Measurements from ENCODE around the gene PSMD2.

The PSMD2 gene

GRCh38 chr3:184349563-184350470, 50.8 kb downstream of the PSMD2 start:
- Histone ChIP-seq H2AFZ (ENCODE audit: low read length) (no peak overlapping the region), H4K20me1 (ENCODE audit: insufficient read depth, low read length) (no peaks in the 10 kb centered on the region), H3K27me3 (replicated peaks; ENCODE audit: insufficient read depth, low read length) (no peaks in the 10 kb centered on the region), H3K4me3 (ENCODE audit: low read length) (no peak overlapping the region), H3K9me2 (replicated peaks; ENCODE audit: insufficient read depth, low read length) (no peaks in the 10 kb centered on the region), H3K4me1 (ENCODE audit: low read length) (peaks cover 4% of the 10 kb centered on the region; the same call in 1 of the 2 replicates), H3K9ac (ENCODE audit: low read length) (no peak overlapping the region), H3K79me2 (ENCODE audit: low read length) (no peaks in the 10 kb centered on the region), H3F3A (ENCODE audit: insufficient read depth, low read length) (no peaks in the 10 kb centered on the region), H3K27ac (ENCODE audit: low read length) (no peak overlapping the region), H3K9me3 (replicated peaks; ENCODE audit: insufficient read depth, low read length) (no peaks in the 10 kb centered on the region), H3K4me2 (ENCODE audit: low read depth, low read length) (no peak overlapping the region), H3K36me3 (replicated peaks; ENCODE audit: insufficient read depth, low read length) (no peaks in the 10 kb centered on the region)
- DNase-seq = no peak
- TF ChIP-seq EZH2 (optimal IDR thresholded peaks at IDR 0.05; ENCODE audit: low read depth, low read length) (no peak), EZH2phosphoT487 (IDR thresholded peaks at IDR 0.05; ENCODE audit: low read length) (no peak)
- TF ChIP-seq, protein P1, sequence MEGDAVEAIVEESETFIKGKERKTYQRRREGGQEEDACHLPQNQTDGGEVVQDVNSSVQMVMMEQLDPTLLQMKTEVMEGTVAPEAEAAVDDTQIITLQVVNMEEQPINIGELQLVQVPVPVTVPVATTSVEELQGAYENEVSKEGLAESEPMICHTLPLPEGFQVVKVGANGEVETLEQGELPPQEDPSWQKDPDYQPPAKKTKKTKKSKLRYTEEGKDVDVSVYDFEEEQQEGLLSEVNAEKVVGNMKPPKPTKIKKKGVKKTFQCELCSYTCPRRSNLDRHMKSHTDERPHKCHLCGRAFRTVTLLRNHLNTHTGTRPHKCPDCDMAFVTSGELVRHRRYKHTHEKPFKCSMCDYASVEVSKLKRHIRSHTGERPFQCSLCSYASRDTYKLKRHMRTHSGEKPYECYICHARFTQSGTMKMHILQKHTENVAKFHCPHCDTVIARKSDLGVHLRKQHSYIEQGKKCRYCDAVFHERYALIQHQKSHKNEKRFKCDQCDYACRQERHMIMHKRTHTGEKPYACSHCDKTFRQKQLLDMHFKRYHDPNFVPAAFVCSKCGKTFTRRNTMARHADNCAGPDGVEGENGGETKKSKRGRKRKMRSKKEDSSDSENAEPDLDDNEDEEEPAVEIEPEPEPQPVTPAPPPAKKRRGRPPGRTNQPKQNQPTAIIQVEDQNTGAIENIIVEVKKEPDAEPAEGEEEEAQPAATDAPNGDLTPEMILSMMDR (IDR thresholded peaks at IDR 0.05; ENCODE audit: low read length) = no peak

- Histone ChIP-seq H3K27me3 (replicated peaks; ENCODE audit: insufficient read depth, low read length) (no peaks in the 10 kb centered on the region), H3F3A (ENCODE audit: insufficient read depth, low read length) (no peaks in the 10 kb centered on the region), H4K20me1 (ENCODE audit: insufficient read depth, low read length) (no peaks in the 10 kb centered on the region), H3K9me3 (replicated peaks; ENCODE audit: insufficient read depth, low read length) (no peaks in the 10 kb centered on the region), H3K9ac (ENCODE audit: low read length) (no peak overlapping the region), H3K4me2 (ENCODE audit: low read depth, low read length) (no peak overlapping the region), H2AFZ (ENCODE audit: low read length) (no peak overlapping the region), H3K79me2 (ENCODE audit: low read length) (no peaks in the 10 kb centered on the region), H3K4me3 (ENCODE audit: low read length) (no peak overlapping the region), H3K36me3 (replicated peaks; ENCODE audit: insufficient read depth, low read length) (no peaks in the 10 kb centered on the region), H3K27ac (ENCODE audit: low read length) (no peak overlapping the region), H3K9me2 (replicated peaks; ENCODE audit: insufficient read depth, low read length) (no peaks in the 10 kb centered on the region), H3K4me1 (ENCODE audit: low read length) (no peaks in the 10 kb centered on the region)
- TF ChIP-seq, protein P1 (IDR thresholded peaks at IDR 0.05; ENCODE audit: low read length) = no peak
- no peak for TF ChIP-seq EZH2 (optimal IDR thresholded peaks at IDR 0.05; ENCODE audit: low read depth, low read length)
- TF ChIP-seq EZH2phosphoT487 (IDR thresholded peaks at IDR 0.05; ENCODE audit: low read length) = no peak
- DNase-seq = no peak
Measured at GRCh38 chr3:184350618-184351017, 51.6 kb downstream of the PSMD2 start.

DNA sequence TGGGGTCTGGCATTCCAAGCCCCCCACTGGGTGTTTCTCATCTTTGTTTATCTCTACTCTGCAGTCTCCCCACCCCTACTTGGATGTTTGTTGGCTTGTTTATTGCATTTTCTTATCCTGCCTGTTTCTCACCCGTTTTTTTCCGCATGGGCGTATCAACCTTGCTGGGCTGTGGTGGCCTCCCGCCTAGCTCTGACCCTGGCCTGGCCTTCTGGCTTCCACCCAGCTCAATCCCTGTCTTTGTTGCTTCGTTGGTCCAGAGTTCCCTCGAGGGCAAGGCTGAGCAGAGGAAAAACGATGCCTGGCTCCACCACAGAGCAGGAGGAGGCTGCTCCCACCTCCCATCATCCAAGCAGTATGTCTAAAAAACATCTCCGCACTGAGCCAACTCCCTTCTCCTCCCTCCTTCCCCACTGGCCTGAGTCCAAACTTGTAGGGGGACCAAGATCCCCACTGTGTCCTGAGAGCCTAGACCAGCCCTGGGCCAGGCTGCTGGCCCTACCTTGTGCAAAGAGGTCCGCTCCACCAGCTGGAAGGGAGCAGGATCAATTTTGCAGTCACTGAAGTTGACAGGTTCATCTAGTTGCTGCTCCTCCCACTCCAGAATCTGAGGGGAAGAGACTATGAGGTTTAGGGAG, 52.6 kb downstream of the PSMD2 start:
- Histone ChIP-seq H3K27me3 (replicated peaks; ENCODE audit: insufficient read depth, low read length) (no peaks in the 10 kb centered on the region), H3K36me3 (replicated peaks; ENCODE audit: insufficient read depth, low read length) (no peaks in the 10 kb centered on the region), H3K9me2 (replicated peaks; ENCODE audit: insufficient read depth, low read length) (no peaks in the 10 kb centered on the region), H3K4me3 (ENCODE audit: low read length) (no peak overlapping the region), H3K4me1 (ENCODE audit: low read length) (no peaks in the 10 kb centered on the region), H3K9me3 (replicated peaks; ENCODE audit: insufficient read depth, low read length) (no peaks in the 10 kb centered on the region), H3F3A (ENCODE audit: insufficient read depth, low read length) (no peaks in the 10 kb centered on the region), H3K4me2 (ENCODE audit: low read depth, low read length) (no peak overlapping the region), H3K79me2 (ENCODE audit: low read length) (no peaks in the 10 kb centered on the region), H4K20me1 (ENCODE audit: insufficient read depth, low read length) (no peaks in the 10 kb centered on the region), H3K9ac (ENCODE audit: low read length) (no peak overlapping the region), H2AFZ (ENCODE audit: low read length) (no peak overlapping the region), H3K27ac (ENCODE audit: low read length) (no peak overlapping the region)
- DNase-seq = no peak
- TF ChIP-seq, protein P1 (IDR thresholded peaks at IDR 0.05; ENCODE audit: low read length) = no peak
- TF ChIP-seq EZH2 (optimal IDR thresholded peaks at IDR 0.05; ENCODE audit: low read depth, low read length) (no peak), EZH2phosphoT487 (IDR thresholded peaks at IDR 0.05; ENCODE audit: low read length) (no peak)
